Posterior vena cava (tissue), 2 donors: ENCODE results near the gene LZTS3. TPM values are rescaled to one million over a fixed set of nuclear protein-coding genes. Genes with fewer than 3 reads are reported as not detected.

ENCODE experiments used
- DNase-seq: peaks from one replicate; pipeline ENCODE4 v3.0.0-alpha.2; 2020; ENCODE audit warnings: low spot score
- intact Hi-C, 2 donors: fragments of 100-400 bp; cut with DNase I; formaldehyde crosslinking; loops; one replicate each; pipeline versions ENCODE4 v1.14.1 to v1.14.2; 2022 to 2023
- total RNA-seq, 2 donors: library from RNA; stranded (reverse); fragmentation: NEBNext Ultra II Directional; extraction: Animal tissue kit (Norgen Biotek cat#: 25700); gene quantifications; one replicate each; pipeline ENCODE4 v1.2.1, GENCODE V29; 2021
- donor health status: DM: yes; HTN: yes; CAD: no.
- donor health status: DM: yes; HTN: yes; CAD: no.

The LZTS3 gene
- total RNA-seq, 2 donors from 2014 or later: 4.2 to 8.0 TPM

GRCh38 chr20:3121955-3122610 is 51.3 kb downstream of the LZTS3 start:
- DNase-seq: peak; percentile 54
- intact Hi-C loops: no loop called here

DNA sequence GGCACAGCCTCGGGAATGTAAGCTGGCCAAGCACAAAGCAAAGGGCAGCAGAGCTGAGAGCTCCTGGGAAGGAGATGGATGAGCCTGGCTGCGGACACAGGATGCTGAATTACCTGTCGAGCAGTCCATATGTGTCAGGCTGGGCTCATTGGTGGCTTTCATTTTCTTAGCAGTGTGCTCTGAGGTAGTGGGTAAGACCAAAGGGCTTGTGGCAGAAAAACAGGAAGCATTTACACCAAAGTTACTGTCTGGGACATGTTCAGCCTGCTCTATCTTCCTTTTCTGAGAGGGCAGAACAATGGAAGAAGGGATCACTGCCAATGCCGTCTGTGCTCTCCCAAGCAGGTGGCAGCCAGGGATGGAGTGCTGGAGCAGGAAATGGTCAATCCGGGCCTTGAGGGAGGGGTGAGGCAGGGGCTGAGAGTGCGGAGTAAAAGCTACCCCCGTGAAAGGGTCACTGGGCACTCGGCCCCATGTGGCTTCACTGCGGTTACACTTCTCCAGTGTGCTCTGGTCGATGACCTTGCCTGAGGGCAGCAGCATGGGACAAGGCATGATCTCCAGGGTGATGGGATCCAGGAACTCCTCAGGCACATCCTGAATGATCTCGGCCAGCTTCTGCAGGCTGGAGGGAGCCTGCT is 52.0 kb downstream of the LZTS3 start:
- DNase-seq: no peak
- intact Hi-C loops: no loop called here

- no peak for DNase-seq
- intact Hi-C loops: loop anchor here in 1 of 2 donors (5.0 kb wide), 1 partner anchor 67 kb away; no protein-coding TSS in a partner anchor
These were observed 54.3 kb downstream of the LZTS3 start for GRCh38 chr20:3119044-3119443.

GRCh38 chr20:3117839-3118379 is 55.4 kb downstream of the LZTS3 start:
- intact Hi-C loops: loop anchor here in 1 of 2 donors (5.0 kb wide), 1 partner anchor 66 kb away; no protein-coding TSS in a partner anchor

DNA sequence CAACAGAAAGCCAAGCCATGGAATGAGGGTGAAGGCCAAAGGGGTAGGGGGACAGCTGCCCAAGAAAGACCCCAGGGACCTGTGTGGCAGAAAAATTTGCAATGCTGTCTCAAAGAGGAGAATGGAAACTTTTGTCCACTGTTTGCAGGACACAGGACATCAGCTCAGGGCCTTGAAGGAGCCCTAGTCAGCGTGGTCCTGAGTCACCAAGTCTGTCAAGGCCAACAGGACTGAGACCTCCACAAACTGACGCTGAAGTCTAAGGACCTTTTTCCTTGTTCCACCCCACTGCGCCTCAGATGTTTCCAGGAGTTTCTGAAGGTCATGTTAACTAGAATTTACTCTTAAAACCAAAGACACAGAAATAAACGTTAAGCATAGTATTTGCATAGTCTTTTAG is 57.0 kb downstream of the LZTS3 start:
- no peak for DNase-seq
- intact Hi-C loops: loop anchor here in 1 of 2 donors (5.0 kb wide), 1 partner anchor 64 kb away; no protein-coding TSS in a partner anchor

More at GRCh38 chr20:3117839-3118379, 55.4 kb downstream of the LZTS3 start:
- DNase-seq: peak; percentile 90

- intact Hi-C loops: loop anchor here in 1 of 2 donors (5.0 kb wide), 1 partner anchor 63 kb away; no protein-coding TSS in a partner anchor
- DNase-seq: peak; percentile 71
These were observed 57.9 kb downstream of the LZTS3 start for GRCh38 chr20:3115190-3116107.

Other genes with a start within 250 kb of the LZTS3 start
- under 1 TPM in 1 of 2 donors, not detected in 1; 0.43 TPM for gene GNRH2, start 129.9 kb downstream of the LZTS3 start, total RNA-seq
- 10 to 100 TPM; 22.4 to 26.2 TPM for gene MRPS26, start 127.5 kb downstream of the LZTS3 start, total RNA-seq
- gene OXT, start 101.9 kb downstream of the LZTS3 start, total RNA-seq: not detected
- gene AVP, start 88.8 kb downstream of the LZTS3 start, total RNA-seq: not detected
- 10 to 100 TPM in 1 of 2 donors, 1 to 10 TPM in 1; 9.2 to 10.6 TPM for gene FASTKD5, start 13.7 kb downstream of the LZTS3 start, total RNA-seq
- gene UBOX5, start 13.7 kb downstream of the LZTS3 start, total RNA-seq: 1 to 10 TPM; 5.2 to 6.2 TPM
- 10 to 100 TPM; 38.3 to 38.6 TPM for gene DDRGK1, start 31.1 kb upstream of the LZTS3 start, total RNA-seq
- 10 to 100 TPM; 31.1 to 33.7 TPM for gene ITPA, start 35.9 kb upstream of the LZTS3 start, total RNA-seq
- 1 to 10 TPM in 1 of 2 donors, under 1 TPM in 1; 0.38 to 1.1 TPM for gene SLC4A11, start 65.6 kb upstream of the LZTS3 start, total RNA-seq
- gene DNAAF9, start 234.1 kb upstream of the LZTS3 start, total RNA-seq: 10 to 100 TPM; 21.3 to 29.0 TPM